ENCODE measurements around the gene TMEM217.

GRCh38 chr6:37241775-37242428 lies 16.0 kb downstream of the TMEM217 start:
- TF ChIP-seq, protein P1, sequence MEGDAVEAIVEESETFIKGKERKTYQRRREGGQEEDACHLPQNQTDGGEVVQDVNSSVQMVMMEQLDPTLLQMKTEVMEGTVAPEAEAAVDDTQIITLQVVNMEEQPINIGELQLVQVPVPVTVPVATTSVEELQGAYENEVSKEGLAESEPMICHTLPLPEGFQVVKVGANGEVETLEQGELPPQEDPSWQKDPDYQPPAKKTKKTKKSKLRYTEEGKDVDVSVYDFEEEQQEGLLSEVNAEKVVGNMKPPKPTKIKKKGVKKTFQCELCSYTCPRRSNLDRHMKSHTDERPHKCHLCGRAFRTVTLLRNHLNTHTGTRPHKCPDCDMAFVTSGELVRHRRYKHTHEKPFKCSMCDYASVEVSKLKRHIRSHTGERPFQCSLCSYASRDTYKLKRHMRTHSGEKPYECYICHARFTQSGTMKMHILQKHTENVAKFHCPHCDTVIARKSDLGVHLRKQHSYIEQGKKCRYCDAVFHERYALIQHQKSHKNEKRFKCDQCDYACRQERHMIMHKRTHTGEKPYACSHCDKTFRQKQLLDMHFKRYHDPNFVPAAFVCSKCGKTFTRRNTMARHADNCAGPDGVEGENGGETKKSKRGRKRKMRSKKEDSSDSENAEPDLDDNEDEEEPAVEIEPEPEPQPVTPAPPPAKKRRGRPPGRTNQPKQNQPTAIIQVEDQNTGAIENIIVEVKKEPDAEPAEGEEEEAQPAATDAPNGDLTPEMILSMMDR (conservative IDR thresholded peaks at IDR 0.05 in 1 of 2, IDR thresholded peaks at IDR 0.05 in 1 of 2; ENCODE audit: extremely low read depth in 1 of 2, insufficient read depth in 1 of 2, low read depth in 1 of 2, low read length in 2 of 2) = no peak
- no peak for TF ChIP-seq EZH2 (IDR thresholded peaks at IDR 0.05; ENCODE audit: borderline replicate concordance, low read length)

Measured in mammary epithelial cell (primary cell).